Sigmoid colon (tissue), 7 donors: ENCODE data around the gene ATP1B1. TPM values are rescaled to one million over a fixed set of nuclear protein-coding genes. Genes with fewer than 3 reads are reported as not detected.

Experiments used
- DNase-seq: peaks from one replicate; pipeline ENCODE4 v3.0.0-alpha.2; 2019
- H3K27ac ChIP-seq, 4 donors: fragments of 200-600 bp; sonication (generic); one replicate each; pipeline ENCODE4 v1.5.1; 2016 to 2019; ENCODE audit warnings: mild to moderate bottlenecking in 1 of 4
- H3K27me3 ChIP-seq, 3 donors: fragments of 200-600 bp; sonication (generic); one replicate each; pipeline ENCODE4 v1.5.1; 2019; ENCODE audit warnings: mild to moderate bottlenecking in 1 of 3
- H3K36me3 ChIP-seq, 4 donors: fragments of 200-600 bp; sonication (generic); one replicate each; pipeline ENCODE4 v1.5.1; 2016 to 2019
- H3K4me1 ChIP-seq, 4 donors: fragments of 200-600 bp; sonication (generic); one replicate each; pipeline ENCODE4 v1.5.1; 2017 to 2019
- H3K4me3 ChIP-seq, 4 donors: fragments of 200-600 bp; sonication (generic); one replicate each; pipeline ENCODE4 v1.5.1; 2017 to 2019; ENCODE audit warnings: mild to moderate bottlenecking in 2 of 4, moderate library complexity in 1 of 4
- H3K9me3 ChIP-seq, 4 donors: fragments of 200-600 bp in 3 of 4; sonication (generic) in 3 of 4; one replicate each; pipeline versions ENCODE4 v1.5.1 to v1.6.1; 2013 to 2019
- CTCF ChIP-seq, 4 experiments: fragments of 450-650 bp in 3 of 4; fragments of 200-600 bp in 1 of 4; IDR thresholded peaks; one replicate each; pipeline ENCODE4 v1.5.1; 2016 to 2019; ENCODE audit warnings: antibody characterized with exemption in 4 of 4, mild to moderate bottlenecking in 3 of 4, moderate library complexity in 2 of 4
- EP300 ChIP-seq, 4 donors: sonication (generic); formaldehyde crosslinking; IDR thresholded peaks; one replicate each; pipeline ENCODE4 v1.6.1; 2017; ENCODE audit warnings: antibody characterized with exemption in 4 of 4
- POLR2A ChIP-seq, 2 donors: fragments of 450-650 bp; IDR thresholded peaks; one replicate each; pipeline ENCODE4 v1.6.1; 2016; ENCODE audit warnings: antibody characterized with exemption in 2 of 2, mild to moderate bottlenecking in 2 of 2, moderate library complexity in 2 of 2
- POLR2AphosphoS5 ChIP-seq, 4 donors: sonication (generic); formaldehyde crosslinking; IDR thresholded peaks; one replicate each; pipeline ENCODE4 v1.6.1; 2017; ENCODE audit warnings: antibody characterized with exemption in 4 of 4
- WGBS, 2 donors: extraction: QIAGEN DNeasy Blood & Tissue Kit; methylation state at CpG; one replicate each; pipeline ENCODE4 v1.1.7; 2013; 5-methylcytosine and 5-hydroxymethylcytosine counted together
- intact Hi-C: fragments of 100-400 bp; cut with DNase I; formaldehyde crosslinking; loops from one replicate; pipeline ENCODE4 v1.15.1; 2023
- polyA plus RNA-seq, 3 donors: library from polyadenylated mRNA; stranded (reverse); fragments of 200-250 nt; gene quantifications; one replicate each; pipeline ENCODE4 v1.2.3, GENCODE V29; 2013
- total RNA-seq, 4 donors: library from RNA; depleted of rRNA; stranded (reverse); fragments of >200 nt; gene quantifications; one replicate each; pipeline ENCODE4 v1.1.0, GENCODE V29; 2016
- donor health status: healthy with polysubstance abuse.
- donor health status: Bipolar disorder and iron deficiency.
- donor health status: healthy.

ATP1B1 gene
- total and polyA plus RNA-seq, 7 donors, result 54.7 to 259 (median 102) TPM

- no peak for TF ChIP-seq POLR2AphosphoS5 (IDR thresholded peaks at IDR 0.05)
- no peak for TF ChIP-seq POLR2A (IDR thresholded peaks at IDR 0.05)
- TF ChIP-seq CTCF (IDR thresholded peaks at IDR 0.05), result no peak
- no peak for TF ChIP-seq EP300 (IDR thresholded peaks at IDR 0.05)
- intact Hi-C loops, result no loop called here
- H3K4me1 ChIP-seq, result peaks cover 0 to 5% (median under 1%) of the 10 kb centered on the region in 4 donors
- H3K36me3 ChIP-seq, result no peaks in the 10 kb centered on the region
- 84 to 89% methylated on average over 2 of the region's 2 CpGs for WGBS, 2 donors
- no peaks in the 10 kb centered on the region for H3K27me3 ChIP-seq
- H3K4me3 ChIP-seq, result no peak overlapping the region
- H3K9me3 ChIP-seq, result no peaks in the 10 kb centered on the region
- no peak for DNase-seq
- no peak overlapping the region for H3K27ac ChIP-seq
These were observed 32.6 kb downstream of the ATP1B1 start for GRCh38 chr1:169138866-169139670.

GRCh38 chr1:169141356-169141755 is 34.9 kb downstream of the ATP1B1 start:
- no peaks in the 10 kb centered on the region for H3K36me3 ChIP-seq
- no peak for TF ChIP-seq POLR2AphosphoS5 (IDR thresholded peaks at IDR 0.05)
- H3K27ac ChIP-seq, result no peak overlapping the region
- no peaks in the 10 kb centered on the region for H3K27me3 ChIP-seq
- 90 to 92% methylated on average over 3 of the region's 3 CpGs for WGBS, 2 donors
- intact Hi-C loops, result no loop called here
- no peaks in the 10 kb centered on the region for H3K4me1 ChIP-seq
- H3K9me3 ChIP-seq, result no peaks in the 10 kb centered on the region
- H3K4me3 ChIP-seq, result no peak overlapping the region
- DNase-seq, result no peak

GRCh38 chr1:169142129-169142528 is 35.6 kb downstream of the ATP1B1 start:
- 51 to 78% methylated on average over 1 of the region's 1 CpG for WGBS, 2 donors
- TF ChIP-seq CTCF (IDR thresholded peaks at IDR 0.05), result no peak
- no peak for TF ChIP-seq EP300 (IDR thresholded peaks at IDR 0.05)
- TF ChIP-seq POLR2A (IDR thresholded peaks at IDR 0.05), result no peak
- TF ChIP-seq POLR2AphosphoS5 (IDR thresholded peaks at IDR 0.05), result no peak
- no peak overlapping the region for H3K27ac ChIP-seq

GRCh38 chr1:169143346-169143745 is 36.9 kb downstream of the ATP1B1 start:
- TF ChIP-seq POLR2AphosphoS5 (IDR thresholded peaks at IDR 0.05), result no peak
- no peak for TF ChIP-seq CTCF (IDR thresholded peaks at IDR 0.05)
- no peak for TF ChIP-seq EP300 (IDR thresholded peaks at IDR 0.05)
- TF ChIP-seq POLR2A (IDR thresholded peaks at IDR 0.05), result no peak
- 92% methylated on average over 3 of the region's 3 CpGs for WGBS, 2 donors
- Histone ChIP-seq H3K4me1 (no peaks in the 10 kb centered on the region), H3K9me3 (no peaks in the 10 kb centered on the region), H3K36me3 (no peaks in the 10 kb centered on the region), H3K4me3 (no peak overlapping the region), H3K27me3 (no peaks in the 10 kb centered on the region), H3K27ac (no peak overlapping the region)
- intact Hi-C loops, result no loop called here
- no peak for DNase-seq

More at GRCh38 chr1:169142129-169142528, 35.6 kb downstream of the ATP1B1 start:
- DNase-seq, result no peak
- H3K27me3 ChIP-seq, result no peaks in the 10 kb centered on the region
- H3K36me3 ChIP-seq, result no peaks in the 10 kb centered on the region
- intact Hi-C loops, result no loop called here
- H3K4me1 ChIP-seq, result no peaks in the 10 kb centered on the region
- H3K4me3 ChIP-seq, result no peak overlapping the region
- no peaks in the 10 kb centered on the region for H3K9me3 ChIP-seq

GRCh38 chr1:169143984-169144383 is 37.5 kb downstream of the ATP1B1 start:
- H3K27ac ChIP-seq, result no peak overlapping the region
- no peak for DNase-seq
- no peak overlapping the region for H3K4me3 ChIP-seq
- H3K36me3 ChIP-seq, result no peaks in the 10 kb centered on the region
- no peaks in the 10 kb centered on the region for H3K9me3 ChIP-seq
- no peak for TF ChIP-seq EP300 (IDR thresholded peaks at IDR 0.05)
- no peak for TF ChIP-seq POLR2AphosphoS5 (IDR thresholded peaks at IDR 0.05)
- TF ChIP-seq CTCF (IDR thresholded peaks at IDR 0.05), result no peak
- no peak for TF ChIP-seq POLR2A (IDR thresholded peaks at IDR 0.05)
- no peaks in the 10 kb centered on the region for H3K27me3 ChIP-seq
- intact Hi-C loops, result no loop called here
- H3K4me1 ChIP-seq, result no peaks in the 10 kb centered on the region
